ENCODE measurements around the gene NEAT1.
"Not testable (repeated sequence)": the region's sequence is repeated elsewhere in the genome, so short reads cannot be mapped to it uniquely, and the experiment has no call there.

NEAT1 gene

GRCh38 chr11:65454311-65454695, 31.7 kb downstream of the NEAT1 start:
- peak; percentile 24 for DNase-seq

GRCh38 chr11:65454696-65455456, 32.3 kb downstream of the NEAT1 start:
- DNase-seq: peak; percentile 51

GRCh38 chr11:65456418-65456817, 33.8 kb downstream of the NEAT1 start:
- DNase-seq: no peak

GRCh38 chr11:65459552-65459951, 37.0 kb downstream of the NEAT1 start:
- DNase-seq: no peak

GRCh38 chr11:65465471-65465870, 42.9 kb downstream of the NEAT1 start:
- not testable (repeated sequence) for DNase-seq

GRCh38 chr11:65467306-65467705, 44.7 kb downstream of the NEAT1 start:
- DNase-seq: not testable (repeated sequence)

- no peak for DNase-seq
Observed at GRCh38 chr11:65468874-65469333, 46.3 kb downstream of the NEAT1 start.

GRCh38 chr11:65470433-65471049, 47.9 kb downstream of the NEAT1 start:
- no peak for DNase-seq

GRCh38 chr11:65471447-65471891, 48.9 kb downstream of the NEAT1 start:
- peak; percentile 81 for DNase-seq

- DNase-seq: not testable (repeated sequence)
Observed at GRCh38 chr11:65472588-65473277, 50.1 kb downstream of the NEAT1 start.

- peak; percentile 28 for DNase-seq
Observed at GRCh38 chr11:65473278-65473860, 50.8 kb downstream of the NEAT1 start.

- no peak for DNase-seq
Observed at GRCh38 chr11:65474864-65475263, 52.3 kb downstream of the NEAT1 start.

- DNase-seq: no peak
Observed at GRCh38 chr11:65476632-65477148, 54.1 kb downstream of the NEAT1 start.

- peak; percentile 96 for DNase-seq
Observed at GRCh38 chr11:65477149-65477965, 54.8 kb downstream of the NEAT1 start.

- peak; percentile 74 for DNase-seq
Observed at GRCh38 chr11:65478388-65479183, 56.0 kb downstream of the NEAT1 start.

- DNase-seq: peak; percentile 92
Observed at GRCh38 chr11:65479184-65480145, 56.9 kb downstream of the NEAT1 start.

- no peak for DNase-seq
Observed at GRCh38 chr11:65482306-65482850, 59.8 kb downstream of the NEAT1 start.

- DNase-seq: peak; percentile 5
Observed at GRCh38 chr11:65485920-65486219, 63.3 kb downstream of the NEAT1 start.

GRCh38 chr11:65486570-65487466, 64.2 kb downstream of the NEAT1 start:
- no peak for DNase-seq
